HEK293T (cell line): ENCODE data around the gene TRIM7.

Experiments used
- CTBP1 ChIP-seq: fragments of 450-650 bp; IDR thresholded peaks from 2 replicates; pipeline ENCODE4 v1.6.1; 2016; ENCODE audit warnings: borderline replicate concordance
- HDGF ChIP-seq: fragments of 450-650 bp; IDR thresholded peaks from 2 replicates; pipeline ENCODE4 v1.6.1; 2017; ENCODE audit warnings: antibody characterized with exemption, borderline replicate concordance
- NFRKB ChIP-seq: fragments of 450-650 bp; IDR thresholded peaks from 2 replicates; pipeline ENCODE4 v1.6.1; 2016; ENCODE audit warnings: mild to moderate bottlenecking, moderate library complexity
- SUZ12 ChIP-seq: fragments of 450-650 bp; IDR thresholded peaks from 2 replicates; pipeline ENCODE4 v1.6.1; 2016; ENCODE audit warnings: mild to moderate bottlenecking
- TARDBP ChIP-seq: fragments of 450-650 bp; IDR thresholded peaks from 2 replicates; pipeline ENCODE4 v1.6.1; 2016

- TF ChIP-seq CTBP1, result peak; percentile 48; the same call in 1 of the 2 replicates
- no peak for TF ChIP-seq SUZ12
- no peak for TF ChIP-seq NFRKB
- peak; percentile 74 for TF ChIP-seq TARDBP
- no peak for TF ChIP-seq HDGF
These were observed 17.0 kb upstream of the TRIM7 start for GRCh38 chr5:181221792-181222629.
